ENCODE data around the gene EDRF1. TPM values are rescaled to one million over a fixed set of nuclear protein-coding genes. Genes with fewer than 3 reads are reported as not detected.

EDRF1 gene
- total RNA-seq, 2 experiments from 2014 or later = 29.6 to 30.8 TPM

DNA sequence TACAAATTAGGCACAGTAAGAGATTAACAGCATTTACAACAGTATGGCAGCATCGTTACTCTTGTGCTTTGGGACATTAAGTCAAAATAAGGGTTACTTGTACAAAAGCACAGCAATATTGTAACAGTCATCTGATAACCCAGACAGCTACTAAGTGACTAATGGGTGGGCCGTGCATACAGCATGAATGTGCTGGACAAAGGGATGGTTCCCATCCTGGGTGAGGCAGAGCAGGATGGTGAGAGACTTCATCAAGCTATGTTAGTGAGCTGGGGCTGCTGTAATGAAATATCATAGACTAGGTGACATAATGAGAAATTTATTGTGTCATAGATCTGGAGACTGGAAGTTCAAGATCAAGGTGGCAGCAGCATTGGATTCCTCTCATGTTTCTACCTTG is 25.4 kb downstream of the EDRF1 start:
- ChIA-PET CTCF (no interaction called here), POLR2A (no interaction called here)
- Mint-ChIP-seq H3K4me3 (no peak overlapping the region), H3K36me3 (ENCODE audit: low read depth) (peaks cover 76% of the 10 kb centered on the region), H3K4me1 (no peaks in the 10 kb centered on the region), H3K27me3 (no peaks in the 10 kb centered on the region), H3K9me3 (ENCODE audit: low read depth) (no peaks in the 10 kb centered on the region), H3K27ac (no peak overlapping the region)
- ATAC-seq (no peak), DNase-seq (no peak)
- intact Hi-C loops (cut with DNase I, micrococcal nuclease) = no loop called here

DNA sequence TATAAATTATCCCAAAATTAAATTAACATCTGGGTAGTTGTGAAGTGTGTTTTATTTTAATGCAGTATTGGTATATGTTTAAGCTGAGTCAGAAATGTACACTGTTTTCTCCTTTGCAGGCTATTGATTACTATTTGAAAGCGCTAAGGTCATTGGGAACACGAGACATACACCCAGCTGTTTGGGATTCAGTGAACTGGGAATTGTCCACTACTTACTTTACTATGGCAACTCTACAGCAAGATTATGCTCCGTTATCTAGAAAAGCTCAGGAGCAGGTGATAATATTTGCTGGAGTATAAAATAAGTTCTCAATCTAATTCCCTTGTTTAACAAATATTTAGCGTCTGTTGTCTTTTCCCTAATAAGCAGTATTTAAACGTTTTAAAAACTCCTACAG is 27.9 kb downstream of the EDRF1 start:
- peaks cover 72% of the 10 kb centered on the region for H3K36me3 Mint-ChIP-seq (ENCODE audit: low read depth)
- CTCF ChIA-PET = no interaction called here
- intact Hi-C loops (cut with DNase I, micrococcal nuclease) = no loop called here

DNA sequence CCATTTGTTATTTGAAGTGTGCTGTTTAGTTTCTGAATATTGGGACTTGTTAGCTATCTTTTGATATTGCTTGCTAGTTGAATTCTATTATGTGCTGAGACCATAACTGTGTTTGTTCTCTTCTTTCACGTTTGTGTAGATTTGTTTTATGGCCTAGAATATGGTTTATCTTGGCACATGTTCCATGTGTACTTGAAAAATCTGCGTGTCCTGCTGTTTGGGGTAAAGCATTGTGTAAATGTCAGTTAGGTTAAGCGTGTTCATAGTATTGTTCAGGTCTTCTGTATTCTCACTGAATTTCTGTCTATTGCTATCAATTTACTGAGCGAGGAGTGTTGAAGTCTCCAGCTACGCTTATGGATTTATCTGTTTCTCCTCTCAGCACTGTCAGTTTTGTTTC is 36.7 kb downstream of the EDRF1 start:
- H3K27me3 Mint-ChIP-seq = no peaks in the 10 kb centered on the region
- no peak for ATAC-seq
- H3K4me1 Mint-ChIP-seq = peaks cover 4% of the 10 kb centered on the region
- no peak overlapping the region for H3K27ac Mint-ChIP-seq
- ChIA-PET CTCF (no interaction called here), POLR2A (no interaction called here)
- no peaks in the 10 kb centered on the region for H3K9me3 Mint-ChIP-seq (ENCODE audit: low read depth)
- no peak for DNase-seq
- intact Hi-C loops (cut with DNase I, micrococcal nuclease) = no loop called here
- peaks cover 56% of the 10 kb centered on the region for H3K36me3 Mint-ChIP-seq (ENCODE audit: low read depth)
- no peak overlapping the region for H3K4me3 Mint-ChIP-seq

More for the DNA sequence above, 27.9 kb downstream of the EDRF1 start:
- POLR2A ChIA-PET = no interaction called here
- H3K4me1 Mint-ChIP-seq = no peaks in the 10 kb centered on the region
- no peak overlapping the region for H3K27ac Mint-ChIP-seq
- H3K4me3 Mint-ChIP-seq = no peak overlapping the region
- H3K9me3 Mint-ChIP-seq (ENCODE audit: low read depth) = no peaks in the 10 kb centered on the region
- ATAC-seq (no peak), DNase-seq (no peak)
- H3K27me3 Mint-ChIP-seq = no peaks in the 10 kb centered on the region

DNA sequence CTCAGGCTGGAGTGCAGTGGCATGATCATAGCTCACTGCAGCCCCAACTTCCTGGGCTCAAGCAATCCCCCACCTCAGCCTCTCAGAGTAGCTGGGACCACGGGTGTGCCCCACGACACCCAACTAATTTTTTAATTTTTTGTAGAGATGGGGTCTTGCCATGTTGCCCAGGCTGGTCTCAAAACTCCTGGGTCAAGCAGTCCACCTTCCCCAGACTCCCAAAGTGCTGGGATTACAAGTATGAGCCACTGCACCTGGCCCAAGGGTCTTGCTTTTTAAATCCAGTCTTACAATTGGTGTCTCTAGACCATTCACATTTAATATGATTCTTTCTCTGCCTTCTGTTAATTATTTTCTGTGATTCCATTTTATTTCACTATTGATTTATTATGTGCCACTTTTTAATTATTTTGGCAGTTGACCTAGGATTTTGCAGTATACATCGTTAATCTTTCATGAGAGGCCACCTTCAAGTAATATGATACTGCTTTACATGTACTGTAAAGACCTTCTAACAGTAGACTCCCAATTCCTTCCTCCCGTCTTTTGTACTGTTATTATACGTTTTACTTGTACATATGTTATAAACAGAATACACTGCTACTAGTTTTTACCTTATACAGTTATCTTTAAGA is 37.5 kb downstream of the EDRF1 start:
- Mint-ChIP-seq H3K4me1 (peaks cover 4% of the 10 kb centered on the region), H3K36me3 (ENCODE audit: low read depth) (peaks cover 58% of the 10 kb centered on the region), H3K27me3 (no peaks in the 10 kb centered on the region), H3K27ac (no peak overlapping the region), H3K4me3 (no peak overlapping the region), H3K9me3 (ENCODE audit: low read depth) (no peaks in the 10 kb centered on the region)
- ChIA-PET POLR2A (no interaction called here), CTCF (no interaction called here)
- intact Hi-C loops (cut with DNase I, micrococcal nuclease) = no loop called here
- ATAC-seq (no peak), DNase-seq (no peak)

DNA sequence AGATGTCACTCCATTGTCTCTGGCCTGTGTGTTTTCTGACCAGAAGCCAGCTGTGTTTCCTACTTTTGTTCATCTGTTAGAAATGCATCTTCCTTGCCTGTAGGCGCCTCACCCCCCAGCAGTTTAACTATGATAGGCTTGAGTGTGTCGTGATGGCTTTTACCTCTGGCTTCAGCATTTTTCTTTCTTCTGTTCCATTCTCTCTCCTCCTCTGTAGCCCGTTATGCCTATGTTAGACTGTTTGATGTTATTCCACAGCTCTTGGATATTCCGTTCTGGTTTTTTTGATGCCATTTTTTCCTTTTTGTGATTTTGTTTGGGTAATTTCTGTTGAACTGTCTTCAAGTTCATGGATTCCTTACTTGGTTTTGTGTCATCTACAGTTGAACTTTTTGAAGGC is 38.2 kb downstream of the EDRF1 start:
- POLR2A ChIA-PET = no interaction called here
- DNase-seq (no peak), ATAC-seq (no peak)
- no peaks in the 10 kb centered on the region for H3K27me3 Mint-ChIP-seq
- intact Hi-C loops (cut with DNase I, micrococcal nuclease) = no loop called here
- H3K36me3 Mint-ChIP-seq (ENCODE audit: low read depth) = peaks cover 58% of the 10 kb centered on the region
- no peak overlapping the region for H3K27ac Mint-ChIP-seq
- CTCF ChIA-PET = no interaction called here
- H3K4me3 Mint-ChIP-seq = no peak overlapping the region
- H3K4me1 Mint-ChIP-seq = peaks cover 4% of the 10 kb centered on the region
- no peaks in the 10 kb centered on the region for H3K9me3 Mint-ChIP-seq (ENCODE audit: low read depth)

DNA sequence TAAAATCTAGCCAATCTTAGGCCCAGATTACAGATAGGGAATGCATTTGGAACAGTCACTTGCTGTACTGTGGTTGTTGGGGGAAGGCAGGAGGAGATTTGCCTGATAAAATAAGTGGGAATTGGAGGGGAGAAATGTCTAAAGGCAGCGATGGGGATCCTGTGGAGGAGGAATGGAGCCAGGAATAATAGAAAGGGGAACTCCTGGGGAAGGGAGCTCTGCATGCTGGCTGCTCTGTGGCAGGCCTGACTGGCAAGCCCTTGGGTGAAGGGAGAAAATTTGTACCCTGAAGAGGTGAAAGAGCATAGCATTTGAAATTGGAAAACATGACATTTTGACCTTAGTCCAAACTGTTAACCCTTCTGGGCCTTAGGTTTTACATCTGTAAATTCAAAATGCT is 42.5 kb downstream of the EDRF1 start:
- H3K36me3 Mint-ChIP-seq (ENCODE audit: low read depth) = peaks cover 65% of the 10 kb centered on the region
- intact Hi-C loops (cut with DNase I, micrococcal nuclease) = no loop called here

DNA sequence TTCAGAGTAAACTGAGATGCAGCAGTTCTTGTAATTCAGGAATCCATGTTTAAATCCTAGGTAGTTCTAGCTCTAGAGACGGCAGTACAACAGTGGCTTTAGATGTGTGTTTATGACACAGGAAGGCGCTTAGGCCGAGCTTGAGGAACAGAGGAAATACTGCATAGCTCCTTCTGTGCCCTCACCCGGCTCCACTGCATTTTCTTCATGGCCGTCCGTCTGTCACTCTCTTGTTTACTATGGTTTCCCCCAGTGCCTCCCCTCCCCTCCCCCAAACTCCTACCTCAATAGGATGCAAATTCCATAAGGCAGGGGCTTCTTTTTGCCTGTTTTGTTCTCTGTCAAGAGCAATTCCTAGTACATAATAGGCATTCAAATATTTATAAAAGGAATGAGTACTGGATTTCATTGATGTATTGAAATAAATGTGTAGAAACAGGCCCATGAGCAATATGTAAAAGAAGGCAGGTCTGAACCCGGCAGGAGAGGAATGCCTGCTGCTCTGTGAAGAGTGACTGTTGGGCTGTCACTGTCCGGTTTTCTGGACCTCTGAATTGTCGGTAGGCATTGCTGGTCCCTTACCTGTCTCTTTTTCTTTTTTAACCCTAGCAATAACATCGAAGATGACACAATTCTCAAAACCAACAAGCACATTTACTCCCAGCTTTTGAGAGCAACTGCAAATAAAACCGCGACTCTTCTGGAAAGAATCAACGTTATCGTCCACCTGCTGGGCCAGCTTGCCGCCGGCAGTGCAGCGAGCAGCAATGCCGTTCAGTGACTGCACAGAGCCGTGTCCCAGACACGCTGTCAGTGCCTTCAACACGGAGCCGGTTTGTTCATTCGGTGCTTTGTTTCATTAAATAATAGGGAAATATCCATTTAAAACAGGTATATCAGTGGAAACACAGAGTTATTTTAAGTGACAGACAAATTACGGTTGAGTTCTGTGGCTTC is 43.5 kb downstream of the EDRF1 start:
- POLR2A ChIA-PET = no interaction called here
- Mint-ChIP-seq H3K27me3 (no peaks in the 10 kb centered on the region), H3K27ac (no peak overlapping the region), H3K9me3 (ENCODE audit: low read depth) (no peaks in the 10 kb centered on the region), H3K4me3 (no peak overlapping the region), H3K36me3 (ENCODE audit: low read depth) (peaks cover 60% of the 10 kb centered on the region), H3K4me1 (no peaks in the 10 kb centered on the region)
- intact Hi-C loops (cut with DNase I, micrococcal nuclease) = no loop called here
- DNase-seq (no peak), ATAC-seq (no peak)
- CTCF ChIA-PET = interaction anchor here (0.6 kb wide), 1 partner anchor 1146 kb away, joined by 3 read pairs; no protein-coding TSS in a partner anchor

More for the DNA sequence above, 42.5 kb downstream of the EDRF1 start:
- H3K27ac Mint-ChIP-seq = no peak overlapping the region
- POLR2A ChIA-PET = no interaction called here
- CTCF ChIA-PET = no interaction called here
- no peaks in the 10 kb centered on the region for H3K4me1 Mint-ChIP-seq
- no peaks in the 10 kb centered on the region for H3K27me3 Mint-ChIP-seq
- no peaks in the 10 kb centered on the region for H3K9me3 Mint-ChIP-seq (ENCODE audit: low read depth)
- no peak overlapping the region for H3K4me3 Mint-ChIP-seq
- DNase-seq = no peak
- ATAC-seq = no peak

DNA sequence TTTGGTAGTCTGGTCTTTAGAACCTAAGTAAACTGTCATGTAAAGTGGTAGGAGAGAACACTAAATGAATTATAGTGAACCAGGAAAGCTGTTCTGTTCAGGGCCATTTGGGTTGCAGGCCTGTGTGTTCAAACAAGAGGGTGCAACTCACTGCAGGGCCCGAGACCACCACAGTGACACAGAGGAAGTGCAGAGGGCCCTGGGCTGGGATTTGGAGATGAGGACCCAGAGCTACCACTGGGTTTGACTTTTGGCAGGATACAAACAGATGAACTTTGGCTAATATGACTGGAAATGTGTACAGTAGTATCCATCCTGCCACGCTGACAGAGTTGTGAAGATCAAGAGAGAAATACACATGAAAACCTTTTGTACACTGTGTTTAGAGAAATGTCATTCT is 46.3 kb downstream of the EDRF1 start:
- peaks cover 46% of the 10 kb centered on the region for H3K36me3 Mint-ChIP-seq (ENCODE audit: low read depth)
- CTCF ChIA-PET = interaction anchor here (0.5 to 0.7 kb wide), 2 partner anchors 95 to 983 kb away, joined by 3 read pairs; no protein-coding TSS in a partner anchor

DNA sequence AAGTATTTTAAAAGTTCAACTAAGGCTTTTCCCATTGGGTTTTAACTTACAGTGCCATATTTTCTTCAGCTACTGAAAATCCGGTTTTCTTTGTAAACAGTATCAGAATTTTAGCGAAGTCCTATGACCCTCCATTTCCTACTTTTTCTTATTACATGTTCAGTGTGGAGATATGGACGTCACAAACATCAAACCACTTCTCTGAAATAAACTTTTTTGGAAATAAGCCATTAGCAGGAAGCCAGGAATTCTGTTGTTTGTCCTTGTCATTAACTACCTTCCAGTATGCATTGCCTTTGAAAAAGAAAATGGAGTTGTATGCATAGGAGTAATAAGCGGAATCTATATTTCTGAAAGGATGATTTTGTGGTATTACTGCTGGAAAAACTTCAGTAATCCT is 47.0 kb downstream of the EDRF1 start:
- CTCF ChIA-PET = no interaction called here
- no peak overlapping the region for H3K4me3 Mint-ChIP-seq
- DNase-seq (no peak), ATAC-seq (no peak)
- no peaks in the 10 kb centered on the region for H3K9me3 Mint-ChIP-seq (ENCODE audit: low read depth)
- intact Hi-C loops (cut with DNase I, micrococcal nuclease) = no loop called here
- H3K27me3 Mint-ChIP-seq = no peaks in the 10 kb centered on the region
- POLR2A ChIA-PET = no interaction called here
- H3K4me1 Mint-ChIP-seq = no peaks in the 10 kb centered on the region
- peaks cover 42% of the 10 kb centered on the region for H3K36me3 Mint-ChIP-seq (ENCODE audit: low read depth)
- no peak overlapping the region for H3K27ac Mint-ChIP-seq

More for the DNA sequence above, 46.3 kb downstream of the EDRF1 start:
- Mint-ChIP-seq H3K9me3 (ENCODE audit: low read depth) (no peaks in the 10 kb centered on the region), H3K27me3 (no peaks in the 10 kb centered on the region), H3K4me3 (no peak overlapping the region), H3K27ac (no peak overlapping the region), H3K4me1 (no peaks in the 10 kb centered on the region)
- no peak for DNase-seq
- POLR2A ChIA-PET = no interaction called here
- ATAC-seq = no peak
- intact Hi-C loops (cut with DNase I, micrococcal nuclease) = no loop called here

DNA sequence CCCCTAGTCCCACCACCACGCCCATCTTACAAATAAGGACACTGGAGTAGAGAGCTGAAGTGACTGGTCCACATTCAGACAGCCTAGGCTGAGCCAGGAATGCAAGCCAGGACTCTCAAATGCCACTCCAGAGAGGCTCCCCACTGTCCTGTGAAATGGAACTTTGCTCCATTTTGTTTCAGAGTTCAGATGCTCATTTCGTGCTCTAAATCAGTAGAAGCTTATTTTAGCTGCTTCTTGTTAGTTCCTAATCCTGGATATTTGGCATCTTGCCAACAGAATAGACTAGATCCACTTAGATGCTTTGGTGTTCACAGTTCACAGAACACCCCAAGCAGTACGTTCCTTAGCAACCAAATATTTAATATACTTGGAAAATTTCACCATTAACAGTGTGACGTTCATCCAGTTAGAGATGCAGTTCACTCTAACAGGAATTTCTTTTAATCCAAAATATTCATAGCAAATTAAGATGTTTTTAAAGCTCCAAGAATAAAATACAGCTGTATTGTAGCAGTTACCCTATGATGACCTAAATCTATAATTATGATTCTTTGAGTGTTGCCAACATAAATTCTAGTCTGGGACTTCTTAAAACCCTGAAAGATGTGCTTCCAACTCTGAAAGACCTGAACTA is 48.8 kb downstream of the EDRF1 start:
- DNase-seq = no peak
- H3K4me1 Mint-ChIP-seq = no peaks in the 10 kb centered on the region
- peaks cover 33% of the 10 kb centered on the region for H3K36me3 Mint-ChIP-seq (ENCODE audit: low read depth)
- CTCF ChIA-PET = no interaction called here
- H3K4me3 Mint-ChIP-seq = no peak overlapping the region
- H3K27me3 Mint-ChIP-seq = no peaks in the 10 kb centered on the region
- intact Hi-C loops (cut with DNase I, micrococcal nuclease) = no loop called here
- POLR2A ChIA-PET = no interaction called here
- no peak overlapping the region for H3K27ac Mint-ChIP-seq
- H3K9me3 Mint-ChIP-seq (ENCODE audit: low read depth) = no peaks in the 10 kb centered on the region
- no peak for ATAC-seq

DNA sequence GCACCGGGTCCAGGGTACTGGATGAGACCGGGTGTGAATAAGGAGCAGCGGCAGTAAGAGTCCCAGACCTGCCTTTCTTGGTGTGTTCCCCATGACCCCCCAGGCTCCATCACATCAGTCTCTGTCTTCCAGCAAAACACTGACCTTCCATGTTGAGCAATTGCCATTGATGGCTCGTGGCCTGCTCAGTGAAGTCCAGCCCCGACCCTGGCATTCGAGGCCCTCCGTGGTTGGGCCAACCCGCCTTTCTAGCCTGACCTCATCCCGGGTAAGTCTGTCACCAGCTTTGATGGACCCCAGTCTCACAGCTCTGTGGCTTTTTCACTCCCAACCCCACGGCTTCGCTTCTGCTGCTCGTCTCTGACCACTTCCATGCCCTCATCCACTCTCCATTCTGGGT is 49.7 kb downstream of the EDRF1 start:
- no peaks in the 10 kb centered on the region for H3K4me1 Mint-ChIP-seq
- H3K4me3 Mint-ChIP-seq = no peak overlapping the region
- ATAC-seq (no peak), DNase-seq (no peak)
- CTCF ChIA-PET = no interaction called here
- no peaks in the 10 kb centered on the region for H3K9me3 Mint-ChIP-seq (ENCODE audit: low read depth)
- peaks cover 27% of the 10 kb centered on the region for H3K36me3 Mint-ChIP-seq (ENCODE audit: low read depth)
- POLR2A ChIA-PET = no interaction called here
- H3K27me3 Mint-ChIP-seq = no peaks in the 10 kb centered on the region
- H3K27ac Mint-ChIP-seq = no peak overlapping the region
- intact Hi-C loops (cut with DNase I, micrococcal nuclease) = no loop called here

DNA sequence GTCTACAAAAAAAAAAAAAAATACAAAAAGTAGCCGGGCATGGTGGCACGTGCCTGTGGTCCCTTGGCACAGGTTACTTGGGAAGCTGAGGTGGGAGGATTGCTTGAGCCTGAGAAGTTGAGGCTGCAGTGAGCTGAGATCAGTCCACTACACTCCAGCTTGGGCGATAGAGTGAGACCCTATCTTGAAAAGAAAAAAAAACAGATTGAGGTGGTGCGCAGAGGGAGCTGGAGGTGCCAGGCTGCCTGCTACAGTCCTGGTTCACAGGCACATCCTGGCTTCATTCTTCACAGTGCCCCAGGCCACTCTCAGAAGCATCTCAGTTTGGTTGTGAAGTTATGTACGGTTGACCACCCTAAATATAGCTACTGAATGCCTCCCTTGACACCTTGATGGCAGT is 51.3 kb downstream of the EDRF1 start:
- Mint-ChIP-seq H3K27me3 (no peaks in the 10 kb centered on the region), H3K4me3 (no peak overlapping the region), H3K36me3 (ENCODE audit: low read depth) (peaks cover 13% of the 10 kb centered on the region), H3K9me3 (ENCODE audit: low read depth) (no peaks in the 10 kb centered on the region), H3K4me1 (no peaks in the 10 kb centered on the region), H3K27ac (no peak overlapping the region)
- CTCF ChIA-PET = no interaction called here
- POLR2A ChIA-PET = no interaction called here
- intact Hi-C loops (cut with DNase I, micrococcal nuclease) = no loop called here
- ATAC-seq (no peak), DNase-seq (no peak)

Data from activated CD4-positive, alpha-beta T cell treated with anti-CD3 and anti-CD28 coated beads for 36 hours (primary cell).